ENCODE results near the gene ELK3.

Gene ELK3

GRCh38 chr12:96155181-96155580, 39.0 kb upstream of the ELK3 start:
- Histone ChIP-seq H3K4me3 (ENCODE audit: low read depth, low read length) (no peak overlapping the region), H3K27ac (no peak overlapping the region), H3K27me3 (replicated peaks) (no peaks in the 10 kb centered on the region), H3K36me3 (replicated peaks) (no peaks in the 10 kb centered on the region)
- in situ Hi-C loops (cut with HindIII; ENCODE audit: low pct_ligation_motif_present, low sequenced_read_pairs): no loop called here
- TF ChIP-seq CTCF (IDR thresholded peaks at IDR 0.05; ENCODE audit: low read depth, low read length, missing control alignments): no peak
- no peak for DNase-seq

- TF ChIP-seq CTCF (IDR thresholded peaks at IDR 0.05; ENCODE audit: low read depth, low read length, missing control alignments): no peak
- H3K4me3 ChIP-seq (ENCODE audit: low read depth, low read length): no peak overlapping the region
- in situ Hi-C loops (cut with HindIII; ENCODE audit: low pct_ligation_motif_present, low sequenced_read_pairs): no loop called here
- H3K36me3 ChIP-seq (replicated peaks): no peaks in the 10 kb centered on the region
- H3K27ac ChIP-seq: no peak overlapping the region
- no peaks in the 10 kb centered on the region for H3K27me3 ChIP-seq (replicated peaks)
- DNase-seq: no peak
Measured at GRCh38 chr12:96155781-96156180, 38.4 kb upstream of the ELK3 start.

- Histone ChIP-seq H3K27me3 (replicated peaks) (no peaks in the 10 kb centered on the region), H3K4me3 (ENCODE audit: low read depth, low read length) (no peak overlapping the region), H3K27ac (no peak overlapping the region), H3K36me3 (replicated peaks) (no peaks in the 10 kb centered on the region)
- in situ Hi-C loops (cut with HindIII; ENCODE audit: low pct_ligation_motif_present, low sequenced_read_pairs): no loop called here
- no peak for DNase-seq
- TF ChIP-seq CTCF (IDR thresholded peaks at IDR 0.05; ENCODE audit: low read depth, low read length, missing control alignments): no peak
Measured at GRCh38 chr12:96156211-96156610, 38.0 kb upstream of the ELK3 start.

- no peak for TF ChIP-seq CTCF (IDR thresholded peaks at IDR 0.05; ENCODE audit: low read depth, low read length, missing control alignments)
- Histone ChIP-seq H3K27me3 (replicated peaks) (no peaks in the 10 kb centered on the region), H3K27ac (no peak overlapping the region), H3K36me3 (replicated peaks) (no peaks in the 10 kb centered on the region), H3K4me3 (ENCODE audit: low read depth, low read length) (no peak overlapping the region)
- no peak for DNase-seq
- in situ Hi-C loops (cut with HindIII; ENCODE audit: low pct_ligation_motif_present, low sequenced_read_pairs): no loop called here
Measured at GRCh38 chr12:96157427-96157826, 36.7 kb upstream of the ELK3 start.

GRCh38 chr12:96164951-96165811, 29.0 kb upstream of the ELK3 start:
- H3K36me3 ChIP-seq (replicated peaks): no peaks in the 10 kb centered on the region
- no peaks in the 10 kb centered on the region for H3K27me3 ChIP-seq (replicated peaks)
- no peak for DNase-seq
- no peak overlapping the region for H3K4me3 ChIP-seq (ENCODE audit: low read depth, low read length)
- no peak overlapping the region for H3K27ac ChIP-seq
- in situ Hi-C loops (cut with HindIII; ENCODE audit: low pct_ligation_motif_present, low sequenced_read_pairs): no loop called here
- TF ChIP-seq CTCF (IDR thresholded peaks at IDR 0.05; ENCODE audit: low read depth, low read length, missing control alignments): no peak

- H3K27me3 ChIP-seq (replicated peaks): no peaks in the 10 kb centered on the region
- no peaks in the 10 kb centered on the region for H3K36me3 ChIP-seq (replicated peaks)
- in situ Hi-C loops (cut with HindIII; ENCODE audit: low pct_ligation_motif_present, low sequenced_read_pairs): no loop called here
- H3K27ac ChIP-seq: no peak overlapping the region
- TF ChIP-seq CTCF (IDR thresholded peaks at IDR 0.05; ENCODE audit: low read depth, low read length, missing control alignments): no peak
- DNase-seq: no peak
- no peak overlapping the region for H3K4me3 ChIP-seq (ENCODE audit: low read depth, low read length)
Measured at GRCh38 chr12:96166765-96167164, 27.4 kb upstream of the ELK3 start.

All from brain microvascular endothelial cell (primary cell).